ENCODE results near the gene CROCC.

- no peak for TF ChIP-seq CTCF (IDR thresholded peaks at IDR 0.05)
- TF ChIP-seq EP300 (IDR thresholded peaks at IDR 0.05; ENCODE audit: low read depth), result no peak
Measured at GRCh38 chr1:16938351-16939321, 16.9 kb downstream of the CROCC start.

Measured in transverse colon (tissue), 3 donors.